LNCaP clone FGC (cell line): ENCODE results near the gene ITPR2.
"Not testable (repeated sequence)": the region's sequence is repeated elsewhere in the genome, so short reads cannot be mapped to it uniquely, and the experiment has no call there.

Source experiments
- DNase-seq: peaks from one replicate; pipeline ENCODE4 v3.0.0-alpha.2; 2011; ENCODE audit warnings: low read depth
- H3K4me3 ChIP-seq: 2 replicates; pipeline ENCODE4 v1.5.1; 2011; ENCODE audit warnings: mild to moderate bottlenecking, low read depth, low read length, control low read depth
- TF ChIP-seq, protein P1 (sequence below): IDR thresholded peaks from 2 replicates; pipeline ENCODE4 v1.5.1; 2012; ENCODE audit warnings: mild to moderate bottlenecking; ENCODE audit not compliant: control insufficient read depth, insufficient read depth; ENCODE audit errors: extremely low read depth

ITPR2 gene

DNA sequence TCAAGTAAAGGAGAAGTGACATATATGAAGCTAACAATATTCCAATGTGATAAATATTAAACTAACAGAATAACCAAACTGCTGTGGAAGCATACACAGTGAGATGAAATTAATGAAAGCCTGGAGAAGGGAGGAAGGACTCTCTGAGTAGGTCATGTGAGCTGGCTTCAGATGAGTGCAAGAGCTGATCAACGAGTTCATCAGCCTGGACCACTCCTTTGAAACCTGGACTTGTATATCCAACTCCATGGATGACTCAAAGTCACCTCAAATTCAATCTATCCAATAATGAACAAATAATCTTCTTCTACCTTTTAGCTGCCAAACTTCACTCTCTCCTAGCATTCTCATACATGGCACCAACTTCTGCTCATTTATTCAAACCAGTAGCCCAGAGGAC is 391.6 kb downstream of the ITPR2 start:
- no peak overlapping the region for H3K4me3 ChIP-seq
- no peak for DNase-seq
- TF ChIP-seq, protein P1, sequence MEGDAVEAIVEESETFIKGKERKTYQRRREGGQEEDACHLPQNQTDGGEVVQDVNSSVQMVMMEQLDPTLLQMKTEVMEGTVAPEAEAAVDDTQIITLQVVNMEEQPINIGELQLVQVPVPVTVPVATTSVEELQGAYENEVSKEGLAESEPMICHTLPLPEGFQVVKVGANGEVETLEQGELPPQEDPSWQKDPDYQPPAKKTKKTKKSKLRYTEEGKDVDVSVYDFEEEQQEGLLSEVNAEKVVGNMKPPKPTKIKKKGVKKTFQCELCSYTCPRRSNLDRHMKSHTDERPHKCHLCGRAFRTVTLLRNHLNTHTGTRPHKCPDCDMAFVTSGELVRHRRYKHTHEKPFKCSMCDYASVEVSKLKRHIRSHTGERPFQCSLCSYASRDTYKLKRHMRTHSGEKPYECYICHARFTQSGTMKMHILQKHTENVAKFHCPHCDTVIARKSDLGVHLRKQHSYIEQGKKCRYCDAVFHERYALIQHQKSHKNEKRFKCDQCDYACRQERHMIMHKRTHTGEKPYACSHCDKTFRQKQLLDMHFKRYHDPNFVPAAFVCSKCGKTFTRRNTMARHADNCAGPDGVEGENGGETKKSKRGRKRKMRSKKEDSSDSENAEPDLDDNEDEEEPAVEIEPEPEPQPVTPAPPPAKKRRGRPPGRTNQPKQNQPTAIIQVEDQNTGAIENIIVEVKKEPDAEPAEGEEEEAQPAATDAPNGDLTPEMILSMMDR: no peak

DNA sequence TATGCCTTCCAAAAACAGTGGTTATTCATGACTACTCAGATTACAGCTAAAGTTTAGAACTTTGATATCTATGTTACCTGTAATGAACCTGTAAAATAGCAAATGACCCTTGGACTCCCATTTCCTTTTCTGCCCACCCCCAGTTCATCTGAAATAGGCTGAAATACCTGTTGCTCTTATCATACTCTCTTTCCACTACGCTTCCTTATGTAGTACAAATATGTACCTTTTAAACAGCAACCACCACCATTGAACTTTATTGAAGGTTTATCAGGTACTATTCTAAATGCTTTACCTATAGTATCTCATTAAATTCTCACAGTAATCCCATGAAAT is 398.0 kb downstream of the ITPR2 start:
- no peak for DNase-seq
- TF ChIP-seq, protein P1: no peak
- no peak overlapping the region for H3K4me3 ChIP-seq

- DNase-seq: peak; percentile 31
- TF ChIP-seq, protein P1: peak; percentile 82
- H3K4me3 ChIP-seq: no peak overlapping the region
These were observed 398.5 kb downstream of the ITPR2 start for GRCh38 chr12:26434299-26435068.

DNA sequence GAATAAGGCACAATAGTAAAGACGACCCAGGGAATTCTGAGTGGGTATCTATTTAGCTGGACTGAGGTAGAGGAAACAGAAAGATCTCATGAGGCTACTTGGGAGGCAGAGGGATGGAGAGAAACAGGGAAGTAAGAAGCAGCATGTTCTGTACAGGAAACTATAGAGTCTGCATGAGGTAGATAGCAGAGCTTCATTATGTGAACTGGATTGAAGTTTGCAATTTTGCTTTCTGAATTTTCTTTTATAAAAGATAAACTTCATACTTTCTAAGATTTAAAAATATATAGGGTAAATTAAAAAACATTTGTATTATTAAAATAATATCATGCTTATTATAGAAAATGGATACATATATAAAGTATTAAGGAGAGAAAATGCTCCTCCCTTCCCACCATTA is 399.3 kb downstream of the ITPR2 start:
- H3K4me3 ChIP-seq, DNase-seq: not testable (repeated sequence)

GRCh38 chr12:26431211-26431610 is 401.8 kb downstream of the ITPR2 start:
- TF ChIP-seq, protein P1: no peak
- no peak for DNase-seq

DNA sequence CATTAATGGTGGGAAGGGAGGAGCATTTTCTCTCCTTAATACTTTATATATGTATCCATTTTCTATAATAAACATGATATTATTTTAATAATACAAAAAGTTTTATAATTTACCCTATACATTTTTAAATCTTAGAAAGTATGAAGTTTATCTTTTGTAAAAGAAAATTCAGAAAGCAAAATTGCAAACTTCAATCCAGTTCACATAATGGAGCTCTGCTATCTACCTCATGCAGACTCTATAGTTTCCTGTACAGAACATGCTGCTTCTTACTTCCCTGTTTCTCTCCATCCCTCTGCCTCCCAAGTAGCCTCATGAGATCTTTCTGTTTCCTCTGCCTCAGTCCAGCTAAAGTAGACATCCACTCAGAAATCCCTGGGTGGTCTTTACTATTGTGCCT is 402.4 kb downstream of the ITPR2 start:
- H3K4me3 ChIP-seq, DNase-seq: not testable (repeated sequence)

More at GRCh38 chr12:26431211-26431610, 401.8 kb downstream of the ITPR2 start:
- no peak overlapping the region for H3K4me3 ChIP-seq

- peak; percentile 83 for DNase-seq
- TF ChIP-seq, protein P1: no peak
- H3K4me3 ChIP-seq: no peak overlapping the region
These were observed 403.8 kb downstream of the ITPR2 start for GRCh38 chr12:26429070-26429691.

GRCh38 chr12:26428420-26428819 is 404.6 kb downstream of the ITPR2 start:
- H3K4me3 ChIP-seq: no peak overlapping the region
- no peak for DNase-seq
- TF ChIP-seq, protein P1: no peak
